Fibroblast of the aortic adventitia (primary cell): ENCODE data around the gene CDC14B. TPM values are rescaled to one million over a fixed set of nuclear protein-coding genes. Genes with fewer than 3 reads are reported as not detected.
"Not testable (repeated sequence)": the region's sequence is repeated elsewhere in the genome, so short reads cannot be mapped to it uniquely, and the experiment has no call there.

Experiments used
- DNase-seq: peaks from one replicate; pipeline ENCODE4 v3.0.0-alpha.2; 2010; ENCODE audit warnings: low read depth
- H3K4me3 ChIP-seq: 2 replicates; pipeline ENCODE4 v1.5.1; 2011; ENCODE audit warnings: low read depth, mild to moderate bottlenecking, control low read depth, low read length, moderate library complexity
- total RNA-seq: library from RNA; depleted of rRNA; stranded (reverse); fragments of >200 nt; gene quantifications from 2 replicates; pipeline ENCODE4 v1.2.3, GENCODE V29; 2012; ENCODE audit warnings: low replicate concordance
- TF ChIP-seq, protein P1 (sequence below): IDR thresholded peaks from 2 replicates; pipeline ENCODE4 v1.5.1; 2011; ENCODE audit warnings: mild to moderate bottlenecking, low read length, control low read depth, inconsistent platforms; ENCODE audit not compliant: insufficient read depth

The CDC14B gene
- total RNA-seq, 1 donor = 31.5 TPM

DNA sequence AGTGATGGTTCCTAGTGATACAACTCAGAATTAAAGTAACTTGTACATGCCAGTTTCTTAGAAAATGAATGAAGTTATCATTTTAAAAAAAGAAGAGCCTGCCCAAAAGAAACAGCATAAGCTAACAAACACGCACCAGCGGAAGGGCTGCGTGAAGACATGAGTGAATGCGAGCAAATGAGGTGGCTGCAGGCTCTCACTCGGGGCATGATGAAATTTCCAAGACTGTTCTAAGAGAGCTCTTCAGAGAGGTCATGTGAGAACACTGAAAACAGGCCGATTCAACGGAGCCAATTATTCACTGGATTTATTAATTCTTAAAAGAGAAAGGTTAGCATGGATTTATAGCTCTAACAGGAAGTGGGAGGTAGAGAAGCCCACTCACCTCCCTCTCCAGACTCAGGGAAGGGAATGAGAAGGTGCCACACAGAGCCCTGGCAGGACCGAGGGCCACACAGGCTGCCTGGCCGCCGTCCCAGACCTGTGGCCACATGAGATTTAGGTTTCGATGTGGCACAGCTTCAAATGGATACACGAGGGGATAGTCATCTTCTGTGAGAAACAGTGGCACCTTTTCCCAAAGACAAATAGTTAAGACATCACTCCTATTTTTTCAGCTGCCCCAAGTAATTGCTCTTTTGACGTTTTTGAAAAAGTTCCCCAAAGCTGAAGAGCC lies 114.2 kb downstream of the CDC14B start:
- TF ChIP-seq, protein P1, sequence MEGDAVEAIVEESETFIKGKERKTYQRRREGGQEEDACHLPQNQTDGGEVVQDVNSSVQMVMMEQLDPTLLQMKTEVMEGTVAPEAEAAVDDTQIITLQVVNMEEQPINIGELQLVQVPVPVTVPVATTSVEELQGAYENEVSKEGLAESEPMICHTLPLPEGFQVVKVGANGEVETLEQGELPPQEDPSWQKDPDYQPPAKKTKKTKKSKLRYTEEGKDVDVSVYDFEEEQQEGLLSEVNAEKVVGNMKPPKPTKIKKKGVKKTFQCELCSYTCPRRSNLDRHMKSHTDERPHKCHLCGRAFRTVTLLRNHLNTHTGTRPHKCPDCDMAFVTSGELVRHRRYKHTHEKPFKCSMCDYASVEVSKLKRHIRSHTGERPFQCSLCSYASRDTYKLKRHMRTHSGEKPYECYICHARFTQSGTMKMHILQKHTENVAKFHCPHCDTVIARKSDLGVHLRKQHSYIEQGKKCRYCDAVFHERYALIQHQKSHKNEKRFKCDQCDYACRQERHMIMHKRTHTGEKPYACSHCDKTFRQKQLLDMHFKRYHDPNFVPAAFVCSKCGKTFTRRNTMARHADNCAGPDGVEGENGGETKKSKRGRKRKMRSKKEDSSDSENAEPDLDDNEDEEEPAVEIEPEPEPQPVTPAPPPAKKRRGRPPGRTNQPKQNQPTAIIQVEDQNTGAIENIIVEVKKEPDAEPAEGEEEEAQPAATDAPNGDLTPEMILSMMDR = no peak
- H3K4me3 ChIP-seq = no peak overlapping the region
- DNase-seq = peak; percentile 43

DNA sequence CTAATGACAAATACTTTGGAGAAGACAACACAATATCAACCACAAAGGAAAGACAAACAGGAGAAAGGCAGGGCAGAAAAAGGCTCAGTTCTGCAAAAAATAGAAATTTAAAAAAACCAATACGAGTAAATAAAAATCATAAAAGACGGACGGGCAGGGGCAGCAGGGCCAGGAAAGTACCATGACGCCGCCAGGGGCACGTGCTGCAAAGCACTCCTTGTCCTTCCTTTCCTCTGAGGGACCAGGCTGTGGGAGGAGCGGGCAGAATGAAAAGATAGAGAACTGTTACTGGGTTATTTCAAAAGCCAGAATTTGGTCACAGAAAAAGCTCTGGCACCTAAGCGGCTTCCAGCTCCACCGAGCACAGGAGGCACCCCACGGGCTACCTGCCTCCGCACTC lies 115.7 kb downstream of the CDC14B start:
- DNase-seq = no peak
- no peak overlapping the region for H3K4me3 ChIP-seq
- TF ChIP-seq, protein P1 = no peak

- H3K4me3 ChIP-seq, DNase-seq: not testable (repeated sequence)
These were observed 116.3 kb downstream of the CDC14B start for GRCh38 chr9:96503374-96503748.

DNA sequence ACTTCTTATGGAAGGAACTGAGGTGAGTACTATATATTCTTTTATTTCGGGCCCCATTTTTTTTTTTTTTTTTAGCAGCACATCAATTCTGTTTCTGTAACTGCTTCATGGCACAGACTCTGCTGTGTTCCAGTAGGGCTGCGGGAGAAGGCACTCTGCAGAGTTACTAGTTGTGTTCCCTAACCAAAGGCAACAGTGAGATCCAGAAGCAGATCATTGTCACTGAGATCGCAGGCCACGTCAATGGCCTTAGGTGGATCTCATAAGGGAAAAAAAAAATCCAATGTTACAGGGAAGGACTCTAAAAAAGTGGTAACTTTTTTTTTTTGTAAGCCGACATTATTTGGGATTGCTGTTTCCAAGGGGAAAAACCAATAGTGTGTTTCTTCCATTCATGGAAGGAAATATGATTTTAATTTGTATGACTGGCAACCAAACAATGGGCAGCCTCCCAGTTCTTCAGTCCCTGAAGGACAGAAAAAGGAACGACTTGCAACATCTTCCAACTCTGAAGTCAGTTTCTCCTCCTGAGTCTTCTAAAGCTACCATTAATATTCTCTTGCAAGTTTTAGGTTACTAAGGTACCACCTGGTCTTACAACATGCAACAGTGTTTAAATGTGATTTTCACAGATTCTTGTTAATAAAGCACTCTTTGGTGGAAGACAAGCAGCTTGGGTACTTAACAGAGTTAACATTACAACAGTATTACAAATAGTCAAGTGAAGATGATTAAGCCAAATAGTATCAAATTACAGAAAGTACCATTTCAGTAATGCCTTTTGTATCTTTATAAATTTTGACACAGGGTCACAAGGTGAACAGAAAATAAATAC lies 116.9 kb downstream of the CDC14B start:
- no peak overlapping the region for H3K4me3 ChIP-seq
- peak; percentile 57 for DNase-seq
- TF ChIP-seq, protein P1 = no peak

- DNase-seq = no peak
- TF ChIP-seq, protein P1 = no peak
- H3K4me3 ChIP-seq = no peak overlapping the region
These were observed 117.8 kb downstream of the CDC14B start for GRCh38 chr9:96501633-96502538.

DNA sequence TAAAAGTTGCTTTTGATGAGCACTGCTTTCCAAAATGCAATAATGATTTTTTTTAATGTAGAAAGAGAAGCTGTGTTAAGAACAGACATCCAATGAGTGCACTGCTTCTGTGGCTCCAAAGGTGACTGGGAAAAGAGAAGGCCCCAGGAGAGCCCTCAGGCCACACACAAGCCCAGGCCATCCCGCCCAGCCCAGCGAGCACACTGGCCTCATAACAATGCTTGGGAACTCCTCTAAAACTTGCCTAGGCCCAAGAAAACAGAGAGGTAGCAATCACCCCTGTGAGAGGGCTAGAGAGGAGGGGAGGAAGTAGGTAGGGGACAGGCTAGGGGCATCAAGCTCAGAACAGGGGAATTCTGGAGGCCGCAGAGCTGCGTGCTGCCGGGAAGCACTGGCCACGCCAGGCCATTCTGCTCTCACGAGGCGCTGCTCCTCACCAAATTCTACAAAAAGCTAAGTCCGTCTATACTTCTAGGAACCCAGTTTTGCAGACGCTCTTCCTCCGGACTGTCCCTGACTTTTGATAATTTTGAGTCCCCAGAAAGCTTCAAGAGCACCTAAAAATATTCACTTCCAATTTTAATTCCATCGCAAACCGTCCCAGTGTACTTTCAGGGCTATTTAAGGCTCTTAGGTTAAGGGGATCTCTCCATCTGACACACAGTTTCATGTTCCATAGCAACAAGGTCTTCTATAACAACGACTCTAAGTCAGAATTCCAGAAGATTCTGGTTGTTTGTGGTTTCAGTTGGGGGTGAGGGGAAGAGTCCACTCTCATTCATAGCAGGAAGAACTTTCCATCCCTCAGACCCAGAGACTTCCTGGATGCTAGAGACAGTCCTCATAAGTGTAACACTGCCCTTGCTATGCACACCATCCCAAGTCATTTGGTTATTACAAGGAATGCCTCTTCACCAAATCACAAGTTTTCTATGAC lies 118.7 kb downstream of the CDC14B start:
- no peak overlapping the region for H3K4me3 ChIP-seq
- TF ChIP-seq, protein P1 = no peak
- peak; percentile 16 for DNase-seq
